ENCODE measurements around the gene RAB3GAP2.

GRCh38 chr1:220207411-220207810 lies 64.8 kb downstream of the RAB3GAP2 start:
- TF ChIP-seq CTCF (IDR thresholded peaks at IDR 0.05) (no peak), POLR2A (IDR thresholded peaks at IDR 0.05) (no peak)
